CD4-positive, alpha-beta T cell treated with Interleukin-21 for 1 hour (primary cell): ENCODE measurements around the gene LSAMP.

ENCODE experiments used
- DNase-seq: peaks from one replicate; pipeline ENCODE4 v3.0.0-alpha.2; 2020

Gene LSAMP

DNA sequence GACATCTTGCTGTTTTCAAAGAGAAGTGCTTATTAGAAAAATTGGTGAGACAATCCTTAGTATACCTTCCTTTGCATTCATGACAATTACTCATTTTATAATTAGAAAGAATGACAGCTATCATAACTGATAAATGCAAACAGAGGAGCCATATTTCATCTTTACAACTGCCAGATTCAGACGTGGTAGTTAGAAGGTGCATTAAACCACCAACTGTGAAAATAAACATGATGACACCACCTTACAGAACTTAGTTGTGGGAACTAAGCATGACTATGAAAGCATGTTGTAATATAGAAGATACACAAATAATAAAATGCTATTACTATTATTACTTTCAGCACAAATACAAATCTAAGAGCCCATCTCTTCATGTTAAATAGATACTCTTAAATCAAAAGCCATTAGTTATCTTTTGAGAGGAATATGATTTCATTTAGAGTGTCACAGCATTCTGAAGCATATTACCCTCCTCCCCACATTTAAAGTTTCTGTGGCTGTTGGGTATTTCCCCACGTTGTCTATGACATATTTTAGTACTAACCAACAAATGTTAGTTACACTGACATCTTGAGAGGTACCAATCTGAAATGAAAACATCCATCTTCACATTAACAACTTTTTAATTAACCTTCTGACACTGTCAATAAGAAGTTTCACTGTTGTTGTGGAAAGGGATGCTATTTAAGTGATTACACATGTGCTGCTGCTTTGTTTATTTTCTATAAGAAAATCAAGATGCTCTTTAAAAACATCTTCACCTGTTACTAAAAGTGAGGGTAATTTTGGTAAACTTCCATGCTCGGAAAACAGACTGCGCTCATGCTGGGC lies 163.8 kb downstream of the LSAMP start:
- no peak for DNase-seq

DNA sequence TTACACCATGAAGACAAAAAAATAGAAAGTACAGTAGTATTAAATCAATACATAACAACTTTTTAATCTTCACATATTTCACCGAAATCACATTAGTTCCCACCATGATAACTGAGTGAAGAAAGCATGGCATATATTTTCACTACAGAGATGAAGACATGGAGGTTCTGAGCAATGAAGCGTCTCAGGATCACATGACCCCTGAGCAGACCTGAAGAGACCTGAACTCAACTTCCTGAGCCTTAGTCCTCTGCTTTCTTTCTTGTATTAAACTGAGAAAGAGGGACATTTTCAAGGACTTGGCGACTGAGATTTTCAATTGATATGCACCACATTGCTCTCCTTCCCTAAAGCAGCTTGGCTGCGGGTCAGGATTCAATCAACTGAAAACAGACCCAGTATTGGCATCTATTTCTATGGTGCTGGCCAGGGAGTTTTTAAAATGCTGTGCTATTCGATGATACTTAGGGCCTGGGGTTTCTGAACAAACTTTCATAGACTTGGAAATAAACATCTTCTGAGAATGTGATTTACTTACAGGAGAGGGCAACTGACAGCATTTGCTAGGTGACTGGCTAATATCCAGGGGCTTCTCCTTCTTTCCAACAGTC lies 165.1 kb downstream of the LSAMP start:
- no peak for DNase-seq

DNA sequence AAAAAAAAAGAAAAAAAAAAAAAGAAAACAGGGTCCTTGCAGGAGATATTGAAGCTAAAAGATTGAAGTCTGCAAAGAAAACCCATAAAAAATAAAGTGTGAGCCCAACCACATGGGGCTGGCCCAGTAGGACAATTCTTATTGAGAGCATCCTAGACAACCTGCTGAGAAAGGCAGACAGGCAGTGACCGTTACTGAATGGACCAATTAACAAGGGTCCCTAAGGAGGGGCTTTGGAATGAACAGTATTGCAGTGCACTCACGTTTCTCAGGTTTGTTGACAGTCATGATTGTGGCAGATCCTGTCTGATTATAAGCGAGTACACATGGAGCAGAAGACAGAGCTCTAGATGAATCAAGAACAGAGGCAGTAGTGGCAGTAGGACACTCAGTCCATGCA lies 168.6 kb downstream of the LSAMP start:
- no peak for DNase-seq

DNA sequence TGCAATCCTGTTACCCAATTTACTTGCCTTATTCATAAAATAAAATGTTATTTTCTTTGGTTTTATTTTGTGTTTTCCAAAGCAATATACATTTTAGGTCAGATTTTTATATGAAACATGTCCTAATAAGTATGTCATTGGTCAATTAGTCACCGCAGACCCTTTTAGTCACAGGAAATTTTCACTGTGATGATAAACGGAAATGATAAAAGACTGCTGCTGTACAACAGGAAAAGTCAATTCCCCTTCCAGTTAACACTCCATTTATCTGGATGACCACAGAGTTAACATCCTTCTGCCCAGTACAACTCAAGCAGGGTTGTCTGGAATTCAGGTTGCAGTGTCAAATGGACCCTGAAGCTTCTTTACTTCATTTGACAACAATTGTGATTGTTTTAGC lies 175.2 kb downstream of the LSAMP start:
- DNase-seq = no peak

DNA sequence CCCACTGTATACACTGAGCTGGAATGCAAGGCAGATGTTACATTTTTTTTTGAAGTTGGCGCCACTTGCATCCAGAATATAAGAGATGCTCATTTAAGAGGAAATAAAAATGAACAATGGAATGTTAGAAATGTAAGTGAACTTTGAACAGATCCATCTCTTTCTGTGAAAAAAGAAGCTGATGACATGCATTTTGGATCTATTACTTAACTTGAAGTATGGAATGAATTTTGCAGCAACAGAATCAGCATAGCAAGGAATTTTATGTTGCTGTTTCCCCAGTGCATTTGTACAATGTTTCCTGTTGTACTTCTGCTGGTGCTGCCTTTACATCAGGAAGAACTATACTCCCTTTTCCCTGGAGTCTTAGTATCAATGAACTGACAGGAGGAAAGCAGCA lies 178.2 kb downstream of the LSAMP start:
- DNase-seq = no peak

DNA sequence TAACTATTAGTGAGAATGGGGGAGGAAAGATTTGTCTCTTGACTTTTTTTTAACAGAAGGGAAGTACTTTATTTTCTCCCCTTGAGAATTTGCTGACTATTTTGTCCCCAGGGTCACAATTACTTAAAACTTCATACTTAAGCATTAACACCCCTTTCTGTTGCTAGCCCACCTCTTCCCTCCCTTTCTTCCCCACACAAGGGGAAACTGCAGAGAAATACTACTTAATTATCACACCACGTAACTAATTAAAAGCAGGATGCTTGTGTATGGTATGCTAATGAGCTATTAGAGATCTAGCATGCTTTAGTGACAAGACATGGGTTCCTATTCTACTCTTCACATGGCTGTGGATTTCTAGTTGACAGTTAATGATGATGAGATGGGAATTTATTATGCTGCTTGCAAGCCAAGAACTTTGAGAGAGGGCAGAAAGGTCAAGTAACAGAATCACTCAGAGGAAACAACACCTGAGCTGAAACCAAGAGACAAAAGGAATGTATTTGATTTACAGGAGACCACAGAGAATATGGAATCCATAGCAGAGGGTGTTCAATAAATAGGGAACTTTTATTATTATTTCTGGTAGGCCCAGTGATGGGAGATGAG lies 179.2 kb downstream of the LSAMP start:
- no peak for DNase-seq

DNA sequence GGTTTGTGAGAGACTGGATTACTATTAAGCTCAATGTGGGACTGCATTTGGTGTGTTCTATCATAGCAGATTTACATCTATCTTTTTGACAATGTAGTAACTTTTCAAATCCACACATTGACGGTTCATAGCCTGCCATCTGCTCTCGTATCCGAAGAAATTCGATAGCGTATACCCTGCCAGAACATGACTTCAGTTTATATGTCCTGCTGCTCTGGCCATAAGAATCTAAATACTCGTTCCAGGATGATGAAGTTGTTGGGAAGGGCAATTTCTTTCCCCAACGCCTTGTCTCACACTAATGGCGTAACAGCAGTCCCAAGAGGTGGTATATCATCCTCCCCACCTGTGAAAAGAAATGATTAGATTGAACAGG lies 180.0 kb downstream of the LSAMP start:
- no peak for DNase-seq

DNA sequence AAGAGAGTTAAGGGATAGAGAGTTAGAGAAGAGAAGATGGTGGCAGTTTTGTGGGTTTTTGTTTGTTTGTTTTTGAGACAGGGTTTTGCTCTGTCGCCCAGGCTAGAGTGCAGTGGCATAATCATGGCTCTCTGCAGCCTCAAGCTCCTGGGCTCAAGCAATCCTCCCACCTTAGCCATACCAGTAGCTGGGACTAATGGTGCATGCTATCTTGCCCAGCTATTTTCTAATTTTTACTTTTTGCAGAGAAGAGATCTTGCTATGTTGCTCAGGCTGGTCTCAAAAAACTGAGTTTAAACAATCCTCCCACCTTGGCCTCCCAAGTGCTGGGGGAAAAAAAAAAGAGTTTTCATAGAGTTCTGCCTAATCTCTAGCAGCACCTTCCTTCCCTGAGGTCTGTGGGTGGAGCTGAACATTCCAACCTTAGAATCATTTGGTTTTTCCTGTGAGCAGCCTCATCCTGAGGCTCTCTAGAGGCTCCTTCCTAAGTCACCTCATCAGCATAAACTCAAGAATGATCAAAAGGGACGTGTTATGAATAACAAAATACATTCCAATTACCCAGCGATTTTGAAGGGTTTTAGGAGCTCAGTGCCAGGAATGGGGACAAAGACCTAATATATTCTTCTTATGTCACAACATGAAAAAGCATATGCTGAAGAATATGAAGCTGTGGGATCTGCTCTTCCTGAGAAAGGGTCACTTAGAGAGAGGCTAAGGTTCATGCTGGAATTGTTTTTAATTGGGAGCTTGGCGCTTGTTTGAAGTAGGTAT lies 180.6 kb downstream of the LSAMP start:
- no peak for DNase-seq

DNA sequence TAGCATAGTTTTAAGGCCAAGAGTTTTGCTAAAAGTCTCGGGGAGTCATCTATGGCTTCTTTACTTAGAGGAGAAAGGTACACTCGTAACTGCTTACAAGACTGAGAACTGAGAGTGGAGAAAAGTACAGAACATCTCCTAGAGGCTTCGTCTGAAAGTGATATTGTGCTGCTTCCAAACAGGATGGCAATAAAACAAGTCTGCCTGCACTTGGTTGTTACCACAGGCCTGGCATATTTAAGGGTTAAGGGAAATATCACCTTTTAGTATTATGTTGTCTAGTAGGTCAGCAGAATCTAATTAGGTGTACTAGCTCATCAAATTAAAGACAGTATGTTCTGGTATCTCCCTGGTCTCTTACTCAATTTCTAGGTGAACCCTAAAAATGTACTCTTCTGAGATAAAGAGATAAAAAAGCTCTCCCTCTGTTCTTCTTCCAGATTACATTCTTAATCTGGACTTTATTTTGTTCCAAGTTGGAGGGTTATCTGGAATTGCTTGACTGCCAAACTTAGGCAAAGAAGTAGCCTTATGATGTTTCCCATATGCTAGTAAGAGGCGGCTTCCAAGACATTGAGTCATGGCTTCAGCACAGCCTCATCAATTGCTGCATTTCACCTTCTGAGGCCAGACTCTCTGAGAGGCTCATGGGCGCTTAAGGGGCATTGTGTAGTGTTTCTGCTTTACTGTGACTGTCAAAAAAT lies 181.3 kb downstream of the LSAMP start:
- DNase-seq = no peak

DNA sequence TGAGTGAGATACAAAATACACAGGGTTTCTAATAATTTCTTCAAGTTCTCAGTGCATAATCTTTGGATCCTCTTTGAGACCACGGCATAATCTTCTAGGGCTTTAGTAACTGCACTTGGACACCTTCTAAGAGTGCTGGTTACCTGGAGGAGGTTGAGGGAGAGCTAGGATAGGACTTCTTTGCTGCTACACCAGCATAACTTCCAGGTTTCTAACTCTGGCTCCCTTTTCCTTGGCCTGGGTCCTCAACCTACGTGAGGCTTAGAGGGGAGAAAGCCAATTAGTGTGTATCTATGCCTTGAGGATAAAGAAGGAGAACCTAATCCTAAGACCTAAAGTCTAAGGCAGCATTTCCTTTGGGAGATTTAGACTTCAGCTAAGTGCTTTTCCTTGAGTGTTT lies 184.8 kb downstream of the LSAMP start:
- no peak for DNase-seq

DNA sequence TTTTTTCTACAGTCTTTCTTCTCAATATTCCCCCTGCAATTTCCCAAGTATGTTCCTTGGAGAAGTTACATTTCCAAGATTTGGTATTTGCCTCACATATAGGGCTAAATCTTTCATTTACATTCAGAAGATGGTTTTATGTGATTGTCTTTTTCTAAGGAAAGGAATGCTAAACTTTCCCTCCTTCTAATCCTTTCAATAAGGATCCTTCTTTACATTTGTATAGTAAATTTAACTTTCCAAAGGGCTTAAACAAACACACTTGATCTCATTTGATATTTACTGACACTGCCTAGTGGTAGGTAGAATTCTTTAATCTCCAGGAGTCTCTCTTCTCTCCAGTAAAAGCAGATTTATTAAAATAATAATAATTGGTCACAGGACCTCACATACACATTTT lies 185.3 kb downstream of the LSAMP start:
- no peak for DNase-seq

DNA sequence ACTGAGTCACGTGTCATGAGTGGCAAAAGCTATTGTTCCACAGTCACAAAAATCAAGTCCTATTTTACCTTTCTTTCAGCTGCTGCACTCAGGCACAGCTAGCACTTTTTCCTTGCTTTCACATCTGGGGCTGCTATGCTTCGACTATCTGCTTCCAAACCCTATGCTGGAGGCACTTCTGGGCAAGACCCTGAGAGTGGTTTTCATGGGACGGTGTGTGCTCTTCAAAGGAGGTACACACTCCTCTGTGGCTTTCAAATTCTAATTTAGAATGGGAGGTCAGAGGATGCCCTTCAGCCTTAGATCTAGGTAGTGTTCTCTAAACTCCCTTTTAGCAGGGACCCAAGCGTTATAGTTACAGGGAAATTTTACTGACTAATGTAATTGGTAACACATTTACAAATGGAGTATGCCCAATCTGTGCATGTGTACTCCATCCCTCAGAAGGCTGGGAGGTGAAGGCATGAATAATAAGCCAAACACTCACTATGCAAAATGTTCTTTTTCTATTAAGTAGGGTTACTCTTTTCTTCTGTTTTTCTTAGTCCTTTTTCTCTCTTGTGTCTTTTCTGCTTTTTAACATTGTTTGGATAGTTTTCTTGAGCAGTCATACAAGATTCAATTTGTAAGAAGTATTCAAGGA lies 188.3 kb downstream of the LSAMP start:
- DNase-seq = no peak

DNA sequence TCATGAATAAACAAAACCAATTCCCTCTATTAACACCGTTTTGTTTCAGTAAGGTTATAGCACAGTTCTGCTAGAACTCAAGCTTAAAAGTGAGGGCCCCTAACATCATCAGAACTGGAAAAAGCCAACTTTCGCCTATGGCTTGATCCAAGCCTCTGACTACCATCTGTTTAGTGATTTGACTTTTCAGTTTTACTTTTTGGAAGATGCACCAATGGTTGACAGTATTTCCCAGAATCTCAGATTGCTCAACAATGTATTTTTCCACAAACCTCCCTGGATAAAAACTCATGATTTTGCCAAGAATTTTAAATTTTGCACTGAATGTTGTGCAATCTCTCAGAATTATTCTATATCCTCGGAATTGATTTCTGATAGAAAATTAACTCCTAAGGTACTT lies 190.7 kb downstream of the LSAMP start:
- DNase-seq = no peak

DNA sequence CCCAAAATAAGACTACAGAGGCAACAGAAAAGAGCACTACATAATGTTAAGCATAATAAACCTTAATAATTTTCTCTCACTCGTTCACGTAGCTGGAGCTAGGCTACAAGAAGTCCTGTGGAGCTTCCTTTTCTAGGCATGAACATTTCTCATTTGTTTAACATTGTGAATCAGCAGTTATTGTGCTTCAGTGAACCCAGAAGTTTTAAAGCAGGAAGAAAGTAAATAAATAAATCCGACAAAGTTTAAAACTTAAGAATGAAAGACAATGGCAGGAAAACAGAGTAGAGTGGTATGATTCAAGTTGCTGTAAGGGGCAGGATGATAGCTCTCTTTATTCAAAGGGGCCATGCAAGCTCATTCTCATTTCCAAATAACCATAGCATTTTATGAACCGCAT lies 191.8 kb downstream of the LSAMP start:
- no peak for DNase-seq

DNA sequence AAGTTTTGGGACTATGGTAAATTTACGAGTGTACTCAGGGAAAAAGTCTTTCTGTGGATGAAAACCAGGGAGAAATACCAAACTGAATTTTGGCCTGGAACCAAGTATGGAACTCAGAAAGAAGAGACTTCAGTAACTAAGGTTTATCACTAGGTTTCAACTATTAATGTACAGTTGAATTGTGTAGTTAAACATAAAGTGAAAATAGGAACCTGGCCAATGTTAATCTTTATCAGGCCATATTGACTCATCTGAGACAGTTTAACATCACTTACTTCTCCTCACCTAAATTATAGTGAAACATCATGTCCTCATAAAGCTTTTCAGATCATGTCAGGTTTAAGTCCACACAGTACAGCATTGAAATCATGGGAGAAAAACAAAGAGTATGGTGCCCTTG lies 197.7 kb downstream of the LSAMP start:
- DNase-seq = no peak

DNA sequence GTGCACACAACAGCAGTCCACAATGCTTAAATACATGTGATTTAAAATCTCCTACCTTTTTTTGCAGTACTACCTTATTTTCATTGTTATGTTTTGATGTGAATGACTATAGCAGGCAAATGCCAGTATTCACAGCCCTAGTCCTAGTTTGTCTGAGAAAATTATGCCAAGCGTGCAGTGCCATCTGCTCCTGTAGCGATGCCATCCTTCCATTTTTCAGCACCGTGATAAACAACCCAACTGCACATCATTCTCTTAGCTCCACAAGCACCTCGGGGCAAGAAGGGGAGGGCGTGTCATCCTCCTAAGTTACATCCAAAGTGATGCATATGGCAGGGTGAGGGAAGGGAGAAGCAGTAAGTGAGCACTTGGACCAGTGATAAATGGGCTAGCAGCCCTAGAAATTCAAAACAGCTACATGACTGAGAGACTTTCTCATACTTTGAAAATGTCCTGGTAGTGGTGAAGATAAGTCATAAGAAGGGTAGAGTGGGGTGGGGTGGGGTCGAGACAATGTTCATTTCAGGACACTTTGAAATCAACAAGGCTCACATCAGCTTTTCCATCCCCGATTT lies 198.8 kb downstream of the LSAMP start:
- no peak for DNase-seq

DNA sequence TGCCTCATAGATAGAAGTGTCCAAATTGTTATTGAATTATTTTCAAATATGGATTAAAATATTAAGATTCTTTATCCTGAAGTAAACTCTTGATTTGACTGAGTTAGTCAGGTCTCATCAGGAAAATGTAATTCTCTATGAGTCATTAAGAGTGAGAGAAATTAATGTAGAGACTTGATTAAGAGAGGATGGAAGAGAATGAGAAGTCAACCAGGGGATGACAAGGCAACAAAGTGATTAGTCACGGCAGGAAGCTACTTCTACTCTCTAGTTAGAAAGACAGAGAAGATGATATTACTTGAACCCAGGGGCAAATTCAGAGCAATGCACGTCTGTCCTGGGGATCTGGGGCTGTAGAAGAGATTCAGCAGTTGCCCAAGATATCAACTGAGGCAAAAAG lies 202.5 kb downstream of the LSAMP start:
- no peak for DNase-seq

DNA sequence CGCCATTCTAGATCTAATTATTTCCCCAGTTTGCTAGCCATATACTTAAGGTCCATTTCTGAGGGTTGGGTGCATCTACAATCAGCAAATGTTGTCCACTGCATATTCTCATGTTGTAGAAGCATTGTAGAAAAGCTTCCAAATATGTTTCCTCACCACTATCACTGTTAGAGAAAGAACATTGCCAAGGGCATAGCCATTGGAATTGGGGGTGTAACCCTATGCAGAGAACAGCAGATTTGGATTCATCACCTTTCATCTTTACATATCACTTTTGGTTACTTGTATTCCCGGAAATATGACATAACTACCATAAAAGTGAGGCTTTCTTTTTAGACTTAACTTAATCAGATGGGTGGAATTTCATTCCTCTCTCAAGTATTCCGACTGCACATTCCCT lies 203.6 kb downstream of the LSAMP start:
- DNase-seq = no peak

DNA sequence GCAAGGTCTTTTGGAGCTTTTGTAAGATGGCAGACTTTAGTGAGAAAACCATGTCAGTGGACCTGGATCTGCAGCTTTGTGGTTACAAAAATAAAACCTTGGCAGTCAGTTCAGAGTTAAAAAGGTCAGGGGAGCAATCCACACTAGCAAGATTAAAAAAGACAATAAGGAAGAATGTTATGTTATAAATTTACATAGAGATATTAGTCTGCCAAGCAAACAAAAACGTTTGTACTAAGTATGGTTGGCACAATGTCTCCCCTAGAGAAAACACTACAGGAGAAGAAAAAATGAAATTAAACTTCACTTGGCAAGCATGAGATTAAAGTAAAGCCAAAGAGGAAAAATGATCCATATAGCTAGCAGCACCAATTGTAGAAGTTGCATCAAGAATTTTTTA lies 205.0 kb downstream of the LSAMP start:
- no peak for DNase-seq

DNA sequence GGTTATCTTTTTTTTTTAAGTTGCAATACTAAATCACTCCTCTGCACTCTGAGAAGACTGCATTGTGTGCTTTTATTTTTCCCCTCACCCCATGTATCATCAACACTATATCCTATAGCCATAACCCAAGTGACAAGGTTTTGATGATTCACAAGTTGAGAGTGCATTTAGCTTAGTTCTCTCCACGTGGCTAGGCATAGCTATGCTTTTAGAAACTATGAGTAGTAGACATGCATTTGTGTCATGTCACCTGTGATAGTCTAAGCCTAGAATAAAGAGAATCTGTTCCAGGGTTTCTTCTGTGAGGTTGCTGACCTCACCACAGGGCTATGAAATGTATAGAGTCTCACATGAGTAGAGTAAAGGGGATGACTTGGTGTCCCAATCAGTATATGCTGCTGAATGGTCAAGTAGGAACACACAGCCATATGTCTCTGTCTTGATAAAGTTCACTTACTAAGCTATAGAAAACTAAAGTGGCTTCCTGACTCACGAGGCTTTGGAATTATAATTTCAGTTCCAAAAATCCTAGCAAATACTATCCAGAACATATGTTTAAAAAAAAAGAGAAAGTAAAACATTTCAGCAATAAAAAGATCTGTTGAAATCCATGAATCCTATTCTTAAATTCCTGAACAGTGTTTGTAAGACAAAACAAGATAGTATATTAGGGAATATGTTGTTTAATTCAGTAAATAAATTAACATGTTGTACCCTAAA lies 206.3 kb downstream of the LSAMP start:
- DNase-seq = no peak

DNA sequence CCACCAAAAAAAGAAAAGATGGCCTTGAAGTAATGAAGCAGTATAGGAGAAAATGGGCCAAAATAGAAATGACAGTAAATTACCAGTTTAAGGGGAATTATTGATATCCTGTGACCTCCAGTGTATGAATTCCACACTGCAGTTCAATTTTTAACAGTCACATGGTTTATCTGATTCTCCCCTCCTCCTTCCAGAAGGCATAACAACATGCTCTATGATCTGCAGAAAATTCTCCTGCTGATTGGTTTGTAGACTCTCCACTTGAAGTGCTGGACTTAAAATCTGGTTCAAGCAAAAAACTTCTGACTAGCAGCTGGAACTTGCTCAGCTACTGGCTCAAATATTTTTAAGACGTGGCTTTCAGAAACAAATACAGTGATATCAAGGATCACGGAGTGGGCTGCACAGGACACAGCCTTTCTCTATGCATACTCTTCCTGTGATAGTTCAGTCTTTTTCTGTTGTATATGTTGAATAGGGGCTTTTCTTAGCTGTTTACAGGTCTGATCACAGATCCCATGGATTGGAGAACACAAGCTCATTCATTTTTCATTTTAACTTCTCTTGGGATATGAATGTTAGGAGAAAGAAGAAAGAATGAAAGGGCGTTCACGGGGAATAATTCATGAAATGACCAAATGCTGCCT lies 211.5 kb downstream of the LSAMP start:
- DNase-seq = no peak
